BLaER1 treated with 17β-estradiol and CSF1 and Interleukin-3, amounts not matched to agents 10 nM and 100 nM (cell line): ENCODE measurements around the gene TMSB10.

Source experiments
- H3K27ac ChIP-seq, 11 experiments: shearing (Covaris generic); formaldehyde crosslinking; 2 replicates each; pipeline ENCODE4 v1.8.1; 2022
- H3K27me3 ChIP-seq, 11 experiments: shearing (Covaris generic); formaldehyde crosslinking; 2 replicates each; pipeline ENCODE4 v1.8.1; 2022
- H3K36me3 ChIP-seq, 11 experiments: shearing (Covaris generic); formaldehyde crosslinking; 2 replicates each; pipeline ENCODE4 v1.8.1; 2022
- H3K4me1 ChIP-seq, 10 experiments: shearing (Covaris generic); formaldehyde crosslinking; 2 replicates each; pipeline ENCODE4 v1.8.1; 2022
- H3K4me2 ChIP-seq, 11 experiments: shearing (Covaris generic); formaldehyde crosslinking; 2 replicates each; pipeline ENCODE4 v1.8.1; 2022
- H3K4me3 ChIP-seq, 10 experiments: shearing (Covaris generic); formaldehyde crosslinking; 2 replicates each; pipeline ENCODE4 v1.8.1; 2022
- H3K9ac ChIP-seq, 11 experiments: shearing (Covaris generic); formaldehyde crosslinking; 2 replicates each; pipeline ENCODE4 v1.8.1; 2022
- H3K9me3 ChIP-seq, 11 experiments: shearing (Covaris generic); formaldehyde crosslinking; replicated peaks in 1 of 11; 2 replicates each; pipeline ENCODE4 v1.8.1; 2022
- H4K20me1 ChIP-seq, 11 experiments: shearing (Covaris generic); formaldehyde crosslinking; 2 replicates each; pipeline ENCODE4 v1.8.1; 2022
- Cebpa-rat ChIP-seq, 11 experiments: shearing (Covaris generic); IDR thresholded peaks; 2 replicates each; pipeline ENCODE4 v1.8.1; 2022

TMSB10 gene

GRCh38 chr2:84876369-84876768 lies 29.1 kb upstream of the TMSB10 start:
- no peak overlapping the region for H3K9ac ChIP-seq
- no peak overlapping the region for H3K4me3 ChIP-seq
- no peak overlapping the region for H3K4me2 ChIP-seq
- H4K20me1 ChIP-seq: peaks cover 0 to 13% (median 9%) of the 10 kb centered on the region in 11 experiments; a peak in 14 of 22 replicates
- H3K9me3 ChIP-seq: no peaks in the 10 kb centered on the region
- peaks cover 41 to 56% (median 49%) of the 10 kb centered on the region in 11 experiments for H3K27me3 ChIP-seq
- peaks cover 13 to 23% (median 15%) of the 10 kb centered on the region in 10 experiments for H3K4me1 ChIP-seq
- no peaks in the 10 kb centered on the region for H3K36me3 ChIP-seq
- TF ChIP-seq Cebpa-rat (IDR thresholded peaks at IDR 0.05): no peak
- H3K27ac ChIP-seq: no peak overlapping the region

GRCh38 chr2:84878459-84878858 lies 27.0 kb upstream of the TMSB10 start:
- Histone ChIP-seq H3K4me1 (peaks cover 18 to 31% (median 22%) of the 10 kb centered on the region in 10 experiments), H4K20me1 (peaks cover 0 to 18% (median 9%) of the 10 kb centered on the region in 11 experiments; a peak in 14 of 22 replicates), H3K9me3 (no peaks in the 10 kb centered on the region), H3K27ac (no peak overlapping the region), H3K4me2 (peak overlapping the region in 1 of 11 experiments; percentile 6; a peak in 1 of 22 replicates), H3K27me3 (peaks cover 58 to 77% (median 69%) of the 10 kb centered on the region in 11 experiments), H3K36me3 (no peaks in the 10 kb centered on the region), H3K9ac (no peak overlapping the region), H3K4me3 (no peak overlapping the region)
- no peak for TF ChIP-seq Cebpa-rat (IDR thresholded peaks at IDR 0.05)

GRCh38 chr2:84878896-84879583 lies 26.4 kb upstream of the TMSB10 start:
- peaks cover 64 to 83% (median 75%) of the 10 kb centered on the region in 11 experiments for H3K27me3 ChIP-seq
- peak overlapping the region in 5 of 11 experiments; percentile 6 to 100 (median 67); a peak in 6 of 22 replicates for H3K4me2 ChIP-seq
- no peak for TF ChIP-seq Cebpa-rat (IDR thresholded peaks at IDR 0.05)
- H4K20me1 ChIP-seq: peaks cover 0 to 18% (median 9%) of the 10 kb centered on the region in 11 experiments; a peak in 14 of 22 replicates
- no peaks in the 10 kb centered on the region for H3K36me3 ChIP-seq
- no peak overlapping the region for H3K9ac ChIP-seq
- H3K9me3 ChIP-seq: no peaks in the 10 kb centered on the region
- no peak overlapping the region for H3K27ac ChIP-seq
- H3K4me3 ChIP-seq: peak overlapping the region in 2 of 10 experiments; percentile 36 to 44; a peak in 2 of 20 replicates
- peaks cover 18 to 31% (median 22%) of the 10 kb centered on the region in 10 experiments for H3K4me1 ChIP-seq

GRCh38 chr2:84879584-84880394 lies 25.7 kb upstream of the TMSB10 start:
- Histone ChIP-seq H3K4me3 (peak overlapping the region; percentile 43 to 68 (median 56); a peak in 13 of 20 replicates), H3K9ac (peak overlapping the region in 1 of 11 experiments; percentile 52; a peak in 2 of 22 replicates), H3K4me2 (peak overlapping the region; percentile 80 to 100 (median 87)), H3K9me3 (no peaks in the 10 kb centered on the region), H3K27me3 (peaks cover 72 to 90% (median 82%) of the 10 kb centered on the region in 11 experiments), H4K20me1 (peaks cover 0 to 18% (median 9%) of the 10 kb centered on the region in 11 experiments; a peak in 14 of 22 replicates), H3K4me1 (peaks cover 18 to 31% (median 21%) of the 10 kb centered on the region in 10 experiments), H3K27ac (no peak overlapping the region), H3K36me3 (no peaks in the 10 kb centered on the region)
- TF ChIP-seq Cebpa-rat (IDR thresholded peaks at IDR 0.05): no peak

- peaks cover 72 to 95% (median 86%) of the 10 kb centered on the region in 11 experiments for H3K27me3 ChIP-seq
- peak overlapping the region; percentile 43 to 68 (median 56) for H3K4me3 ChIP-seq
- H3K27ac ChIP-seq: no peak overlapping the region
- no peaks in the 10 kb centered on the region for H3K9me3 ChIP-seq
- H3K4me2 ChIP-seq: peak overlapping the region; percentile 80 to 100 (median 87)
- H3K36me3 ChIP-seq: no peaks in the 10 kb centered on the region
- peaks cover 18 to 31% (median 21%) of the 10 kb centered on the region in 10 experiments for H3K4me1 ChIP-seq
- H4K20me1 ChIP-seq: peaks cover 0 to 18% (median 9%) of the 10 kb centered on the region in 11 experiments; a peak in 14 of 22 replicates
- TF ChIP-seq Cebpa-rat (IDR thresholded peaks at IDR 0.05): no peak
- H3K9ac ChIP-seq: peak overlapping the region in 6 of 11 experiments; percentile 22 to 53 (median 46); a peak in 5 of 22 replicates
These were observed 25.1 kb upstream of the TMSB10 start for GRCh38 chr2:84880395-84880644.

GRCh38 chr2:84880645-84881521 lies 24.6 kb upstream of the TMSB10 start, which contains the start of gene TRABD2A:
Gene TRABD2A (minus strand): TSS chr2:84881084. CDS start chr2:84881039, 45 bp downstream.
- peaks cover 0 to 18% (median 9%) of the 10 kb centered on the region in 11 experiments; a peak in 14 of 22 replicates for H4K20me1 ChIP-seq
- no peak for TF ChIP-seq Cebpa-rat (IDR thresholded peaks at IDR 0.05)
- no peaks in the 10 kb centered on the region for H3K36me3 ChIP-seq
- peaks cover 72 to 96% (median 86%) of the 10 kb centered on the region in 11 experiments for H3K27me3 ChIP-seq
- H3K27ac ChIP-seq: no peak within 1 kb of the TSS
- peaks cover 18 to 31% (median 21%) of the 10 kb centered on the region in 10 experiments for H3K4me1 ChIP-seq
- H3K9me3 ChIP-seq: no peaks in the 10 kb centered on the region
- peak within 1 kb of the TSS; percentile 80 to 100 (median 87) for H3K4me2 ChIP-seq
- peak within 1 kb of the TSS in 9 of 11 experiments; percentile 22 to 53 (median 43); a peak in 12 of 22 replicates for H3K9ac ChIP-seq
- peak within 1 kb of the TSS; percentile 43 to 68 (median 56) for H3K4me3 ChIP-seq

- Histone ChIP-seq H3K4me1 (peaks cover 20 to 31% (median 23%) of the 10 kb centered on the region in 10 experiments), H3K9me3 (no peaks in the 10 kb centered on the region), H3K27me3 (peaks cover 72 to 90% (median 83%) of the 10 kb centered on the region in 11 experiments), H3K4me3 (peak overlapping the region; percentile 43 to 68 (median 56)), H3K36me3 (no peaks in the 10 kb centered on the region), H3K4me2 (peak overlapping the region; percentile 80 to 100 (median 87)), H3K27ac (no peak overlapping the region), H4K20me1 (peaks cover 0 to 18% (median 9%) of the 10 kb centered on the region in 11 experiments; a peak in 14 of 22 replicates), H3K9ac (peak overlapping the region in 3 of 11 experiments; percentile 1 to 33 (median 12); a peak in 4 of 22 replicates)
- no peak for TF ChIP-seq Cebpa-rat (IDR thresholded peaks at IDR 0.05)
These were observed 23.7 kb upstream of the TMSB10 start for GRCh38 chr2:84881581-84882413.
